Activated CD8-positive, alpha-beta memory T cell treated with anti-CD3 and anti-CD28 coated beads, Interleukin-2, amount 10 ng/mL, durations not matched to agents 7 days and 5 days (primary cell): Measurements from ENCODE around the gene CLCN7. TPM values are rescaled to one million over a fixed set of nuclear protein-coding genes. Genes with fewer than 3 reads are reported as not detected.

Experiments used
- ATAC-seq: fragments of 150-1000 bp; cut with Tn5 transposase; one replicate; pipeline ENCODE4 v1.10.0; 2021; ENCODE audit warnings: moderate library complexity
- CTCF ChIA-PET: fragments of 350-600 bp; sonication (Branson Sonifier 250); formaldehyde crosslinking; loops from one replicate; lab custom pipeline; 2021; ENCODE audit warnings: antibody characterized with exemption; lab: Charles Lee
- DNase-seq: peaks from one replicate; pipeline ENCODE4 v3.0.0-alpha.2; 2020
- H3K27ac Mint-ChIP-seq: one replicate; pipeline ENCODE4 v1.8.0; 2021; ENCODE audit warnings: mild to moderate bottlenecking, mixed read lengths
- H3K27me3 Mint-ChIP-seq: one replicate; pipeline ENCODE4 v1.8.0; 2021; ENCODE audit warnings: mixed read lengths
- H3K36me3 Mint-ChIP-seq: one replicate; pipeline ENCODE4 v1.8.0; 2021; ENCODE audit warnings: mild to moderate bottlenecking, mixed read lengths
- H3K4me1 Mint-ChIP-seq: one replicate; pipeline ENCODE4 v1.8.0; 2021; ENCODE audit warnings: mixed read lengths
- H3K4me3 Mint-ChIP-seq: one replicate; pipeline ENCODE4 v1.8.0; 2021; ENCODE audit warnings: mild to moderate bottlenecking, moderate library complexity, mixed read lengths
- H3K9me3 Mint-ChIP-seq: one replicate; pipeline ENCODE4 v1.8.0; 2022; ENCODE audit warnings: low read depth, mixed read lengths
- total RNA-seq, 2 experiments: library from RNA; stranded (reverse); gene quantifications; one replicate each; pipeline ENCODE4 v1.2.3, GENCODE V29; 2021

CLCN7 gene
- total RNA-seq, 2 experiments from 2014 or later: 53.0 to 60.5 TPM

DNA sequence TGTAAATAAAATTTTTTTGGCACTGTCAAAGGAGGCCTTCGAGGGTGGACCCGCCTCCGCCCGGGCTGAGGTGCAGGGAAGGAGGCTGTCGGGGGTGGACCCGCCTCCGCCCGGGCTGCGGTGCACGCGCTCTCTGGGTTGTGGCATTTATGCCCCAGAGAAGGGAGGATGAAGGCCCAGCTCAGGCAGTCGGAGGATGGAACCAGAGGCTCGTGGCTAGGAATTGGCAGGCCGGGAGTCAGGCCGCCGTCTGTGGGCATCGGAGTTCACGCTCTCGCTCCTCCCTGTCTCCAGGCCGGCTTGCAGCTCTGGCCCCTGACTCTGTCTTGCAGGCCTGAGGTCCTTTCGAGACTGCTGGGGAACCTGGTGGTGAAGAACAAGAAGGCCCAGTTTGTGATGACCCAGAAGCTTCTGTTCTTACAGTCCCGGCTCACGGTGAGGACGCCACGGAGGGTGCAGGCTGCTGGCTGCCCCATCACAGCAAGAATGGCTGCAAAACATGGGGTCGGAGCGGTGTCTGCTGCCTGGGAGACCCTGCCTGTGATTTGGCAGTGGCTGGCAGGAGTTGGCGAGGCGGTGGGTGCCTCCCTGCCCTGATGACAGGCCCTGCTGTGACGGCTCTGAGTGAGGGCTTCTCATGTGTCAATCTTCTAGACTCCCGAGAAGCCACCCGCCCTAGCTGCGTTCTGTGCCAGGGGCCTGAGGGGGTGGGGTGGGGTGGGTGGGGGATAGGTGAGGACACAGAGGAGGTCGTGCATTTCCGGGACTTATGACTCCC, 24.3 kb upstream of the CLCN7 start:
- Mint-ChIP-seq H3K4me1 (peaks cover 6% of the 10 kb centered on the region), H3K27me3 (no peaks in the 10 kb centered on the region)
- ATAC-seq: no peak

DNA sequence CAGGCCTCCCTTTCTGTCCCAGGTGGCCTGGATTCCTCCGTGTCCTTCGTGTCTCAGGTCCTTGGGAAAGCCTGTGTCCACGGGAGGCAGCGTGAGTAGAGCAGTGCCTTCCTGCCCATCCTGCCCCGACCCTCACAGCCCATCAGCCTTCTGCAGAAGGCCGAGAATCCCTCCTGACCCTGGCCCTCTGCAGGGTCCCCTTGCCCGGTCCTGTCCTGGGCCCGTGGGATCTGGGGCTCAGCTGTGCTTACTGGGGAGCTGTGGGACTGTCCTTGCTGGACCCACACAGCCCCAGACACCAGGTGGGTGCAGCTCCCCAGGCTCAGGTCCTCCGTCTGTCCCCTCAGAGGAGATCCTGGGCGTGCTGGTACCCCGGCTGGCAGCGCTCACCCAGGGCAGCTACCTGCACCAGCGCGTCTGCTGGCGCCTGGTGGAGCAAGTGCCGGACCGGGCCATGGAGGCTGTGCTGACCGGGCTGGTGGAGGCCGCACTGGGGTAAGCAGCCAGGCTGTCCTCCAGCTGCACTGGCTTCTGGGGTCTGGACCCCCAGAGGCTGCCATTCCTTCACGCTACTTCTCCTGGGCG, 22.3 kb upstream of the CLCN7 start:
- Mint-ChIP-seq H3K4me1 (peaks cover 17% of the 10 kb centered on the region), H3K4me3 (no peak overlapping the region), H3K36me3 (peaks cover 6% of the 10 kb centered on the region), H3K9me3 (no peaks in the 10 kb centered on the region), H3K27me3 (no peaks in the 10 kb centered on the region), H3K27ac (no peak overlapping the region)
- ATAC-seq (no peak), DNase-seq (no peak)
- CTCF ChIA-PET: interaction anchor here (1.3 kb wide), 1 partner anchor 32 kb away, joined by 3 read pairs; no protein-coding TSS in a partner anchor

More for the DNA sequence above, 24.3 kb upstream of the CLCN7 start:
- no peak for DNase-seq
- Mint-ChIP-seq H3K4me3 (no peak overlapping the region), H3K9me3 (no peaks in the 10 kb centered on the region), H3K27ac (no peak overlapping the region), H3K36me3 (peaks cover 16% of the 10 kb centered on the region)
- CTCF ChIA-PET: interaction anchor here (1.4 kb wide), 1 partner anchor 112 kb away, joined by 3 read pairs; no protein-coding TSS in a partner anchor

- no peaks in the 10 kb centered on the region for H3K9me3 Mint-ChIP-seq
- peaks cover 17% of the 10 kb centered on the region for H3K4me1 Mint-ChIP-seq
Observed at GRCh38 chr16:1496464-1496863, 21.6 kb upstream of the CLCN7 start.

GRCh38 chr16:1495889-1496262, 21.0 kb upstream of the CLCN7 start:
- H3K4me3 Mint-ChIP-seq: no peak overlapping the region
- DNase-seq: no peak
- peaks cover 17% of the 10 kb centered on the region for H3K4me1 Mint-ChIP-seq
- H3K9me3 Mint-ChIP-seq: no peaks in the 10 kb centered on the region
- H3K36me3 Mint-ChIP-seq: peaks cover 2% of the 10 kb centered on the region
- H3K27me3 Mint-ChIP-seq: no peaks in the 10 kb centered on the region
- ATAC-seq: no peak
- CTCF ChIA-PET: no interaction called here
- H3K27ac Mint-ChIP-seq: no peak overlapping the region

More at GRCh38 chr16:1496464-1496863, 21.6 kb upstream of the CLCN7 start:
- Mint-ChIP-seq H3K27ac (no peak overlapping the region), H3K4me3 (no peak overlapping the region), H3K27me3 (no peaks in the 10 kb centered on the region), H3K36me3 (peaks cover 3% of the 10 kb centered on the region)
- no peak for ATAC-seq
- no peak for DNase-seq
- CTCF ChIA-PET: interaction anchor here (1.3 kb wide), 1 partner anchor 33 kb away, joined by 3 read pairs; no protein-coding TSS in a partner anchor

DNA sequence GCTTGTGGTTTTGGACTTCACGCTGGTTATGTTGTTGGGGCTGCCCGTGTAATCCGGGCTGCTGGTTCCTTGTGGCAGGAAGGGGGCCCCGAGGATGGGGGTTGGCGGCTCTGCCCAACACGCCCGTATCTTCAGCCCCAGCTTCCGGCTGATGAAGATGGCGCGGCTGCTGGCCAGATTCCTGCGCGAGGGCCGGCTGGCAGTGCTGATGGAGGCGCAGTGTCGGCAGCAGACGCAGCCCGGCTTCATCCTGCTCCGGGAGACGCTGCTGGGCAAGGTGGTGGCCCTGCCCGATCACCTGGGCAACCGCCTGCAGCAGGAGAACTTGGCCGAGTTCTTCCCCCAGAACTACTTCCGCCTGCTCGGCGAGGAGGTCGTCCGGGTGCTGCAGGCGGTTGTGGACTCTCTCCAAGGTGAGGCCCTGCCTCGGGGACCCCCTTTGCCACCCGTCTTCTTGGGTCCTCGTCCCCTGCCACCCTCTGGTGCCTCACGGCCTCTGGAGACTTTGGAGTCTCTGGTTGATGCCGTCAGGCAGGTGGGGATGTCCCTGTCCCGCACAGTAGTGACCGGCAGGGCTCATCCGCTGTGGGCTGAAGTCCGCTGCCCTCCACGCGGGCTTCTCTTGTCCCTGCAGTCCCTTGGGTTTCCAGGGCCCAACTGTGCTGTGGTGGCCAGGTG, 20.5 kb upstream of the CLCN7 start:
- H3K36me3 Mint-ChIP-seq: peaks cover 2% of the 10 kb centered on the region
- H3K4me3 Mint-ChIP-seq: no peak overlapping the region
- DNase-seq: no peak
- peaks cover 17% of the 10 kb centered on the region for H3K4me1 Mint-ChIP-seq
- H3K27me3 Mint-ChIP-seq: no peaks in the 10 kb centered on the region
- CTCF ChIA-PET: interaction anchor here (0.6 kb wide), 1 partner anchor 19 kb away, joined by 3 read pairs; no protein-coding TSS in a partner anchor
- no peak overlapping the region for H3K27ac Mint-ChIP-seq
- no peak for ATAC-seq
- no peaks in the 10 kb centered on the region for H3K9me3 Mint-ChIP-seq

- H3K27ac Mint-ChIP-seq: no peak overlapping the region
Observed at GRCh38 chr16:1494711-1495110, 19.9 kb upstream of the CLCN7 start.

DNA sequence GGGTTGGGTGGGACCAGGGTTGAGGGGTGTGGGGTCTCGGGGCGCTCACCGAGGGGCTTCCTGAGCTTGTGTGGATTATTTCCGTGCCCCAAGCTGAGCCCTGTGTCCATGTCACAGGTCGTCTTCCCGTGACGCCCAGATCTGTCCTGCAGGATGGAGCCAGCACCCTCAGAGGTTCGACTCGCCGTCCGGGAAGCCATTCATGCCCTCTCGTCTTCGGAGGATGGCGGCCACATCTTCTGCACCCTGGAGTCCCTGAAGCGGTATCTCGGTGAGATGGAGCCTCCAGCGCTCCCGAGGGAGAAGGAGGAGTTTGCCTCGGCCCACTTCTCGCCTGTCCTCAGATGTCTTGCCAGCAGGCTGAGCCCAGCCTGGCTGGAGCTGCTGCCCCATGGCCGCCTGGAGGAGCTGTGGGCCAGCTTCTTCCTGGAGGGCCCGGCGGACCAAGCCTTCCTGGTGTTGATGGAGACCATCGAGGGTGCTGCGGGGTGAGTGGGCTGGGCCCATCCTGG, 19.4 kb upstream of the CLCN7 start:
- DNase-seq (no peak), ATAC-seq (no peak)
- CTCF ChIA-PET: interaction anchor here (1.2 to 1.6 kb wide), 2 partner anchors 20 to 39 kb away, joined by 3 to 4 read pairs; partner anchors contain the start of gene TMEM204
- Mint-ChIP-seq H3K27ac (peak overlapping the region; percentile 82), H3K36me3 (peaks cover 2% of the 10 kb centered on the region), H3K9me3 (no peaks in the 10 kb centered on the region), H3K4me1 (peaks cover 17% of the 10 kb centered on the region), H3K4me3 (peak overlapping the region; percentile 79), H3K27me3 (no peaks in the 10 kb centered on the region)

More at GRCh38 chr16:1494711-1495110, 19.9 kb upstream of the CLCN7 start:
- DNase-seq (no peak), ATAC-seq (no peak)
- Mint-ChIP-seq H3K4me1 (peaks cover 17% of the 10 kb centered on the region), H3K36me3 (peaks cover 2% of the 10 kb centered on the region), H3K27me3 (no peaks in the 10 kb centered on the region), H3K4me3 (peak overlapping the region; percentile 79), H3K9me3 (no peaks in the 10 kb centered on the region)
- CTCF ChIA-PET: interaction anchor here (0.6 to 1.6 kb wide), 2 partner anchors 18 to 39 kb away, joined by 3 to 4 read pairs; partner anchors contain the start of gene TMEM204

- ATAC-seq (peak; percentile 17), DNase-seq (no peak)
- Mint-ChIP-seq H3K4me1 (peaks cover 17% of the 10 kb centered on the region), H3K27ac (peak overlapping the region; percentile 82), H3K4me3 (peak overlapping the region; percentile 79), H3K27me3 (no peaks in the 10 kb centered on the region), H3K36me3 (peaks cover 2% of the 10 kb centered on the region), H3K9me3 (no peaks in the 10 kb centered on the region)
- CTCF ChIA-PET: interaction anchor here (1.2 to 1.6 kb wide), 3 partner anchors 21 to 130 kb away, joined by 3 to 6 read pairs (median 4); partner anchors contain the start of gene TMEM204
Observed at GRCh38 chr16:1493746-1494094, 18.9 kb upstream of the CLCN7 start.

GRCh38 chr16:1492923-1493745, 18.3 kb upstream of the CLCN7 start, which contains the start of gene TELO2:
Gene TELO2, plus strand, starts transcription at chr16:1493360. Its CDS starts 922 bp downstream, at chr16:1494282.
- H3K9me3 Mint-ChIP-seq: no peaks in the 10 kb centered on the region
- peak; percentile 89 for ATAC-seq
- H3K4me1 Mint-ChIP-seq: peaks cover 17% of the 10 kb centered on the region
- peak; percentile 89 for DNase-seq
- H3K36me3 Mint-ChIP-seq: peaks cover under 1% of the 10 kb centered on the region
- H3K4me3 Mint-ChIP-seq: peak within 1 kb of the TSS; percentile 79
- peak within 1 kb of the TSS; percentile 91 for H3K27ac Mint-ChIP-seq
- CTCF ChIA-PET: interaction anchor here (1.0 to 1.6 kb wide), 4 partner anchors 21 to 213 kb away, joined by 3 to 6 read pairs (median 4); partner anchors contain the start of genes MAPK8IP3 and TMEM204
- no peaks in the 10 kb centered on the region for H3K27me3 Mint-ChIP-seq

DNA sequence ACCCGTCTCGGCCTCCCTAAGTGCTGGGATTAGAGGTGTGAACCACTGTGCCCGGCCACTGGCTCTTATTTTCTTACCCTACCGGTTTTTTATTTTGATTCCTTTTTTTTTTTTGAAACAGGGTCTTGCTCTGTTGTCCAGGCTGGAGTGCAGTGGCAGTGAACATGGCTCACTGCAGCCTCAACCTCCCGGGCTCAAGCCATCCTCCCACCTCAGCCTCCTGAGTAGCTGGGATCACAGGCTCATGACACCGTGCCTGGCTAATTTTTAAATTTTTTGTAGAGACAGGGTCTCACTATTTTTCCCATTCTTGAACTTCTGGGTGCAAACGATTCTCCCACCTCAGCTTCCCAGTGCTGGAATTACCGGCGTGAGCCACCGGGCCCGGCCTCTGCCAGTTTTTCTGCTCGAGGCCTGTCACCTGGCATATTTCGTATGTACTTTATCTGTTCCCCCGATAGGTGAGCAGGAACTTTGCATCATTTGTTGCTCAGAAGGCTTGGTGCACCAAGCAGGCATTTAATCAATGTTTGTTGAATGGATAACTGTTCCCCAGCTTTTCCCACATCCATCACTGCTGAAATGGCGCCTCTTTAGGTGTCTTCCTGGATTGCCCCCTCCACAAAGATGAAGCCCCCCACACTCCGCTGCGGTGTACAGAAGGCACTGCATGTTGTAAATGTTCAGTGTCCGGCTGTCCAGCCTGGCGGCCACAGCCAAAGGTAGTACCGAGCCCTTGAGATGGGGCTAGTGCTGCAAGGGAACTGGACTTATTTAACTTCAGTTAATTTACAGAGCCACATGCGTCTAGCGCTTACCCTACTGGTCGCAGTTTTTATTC, 17.5 kb upstream of the CLCN7 start:
- CTCF ChIA-PET: interaction anchor here (1.0 to 1.5 kb wide), 3 partner anchors 20 to 214 kb away, joined by 3 to 6 read pairs (median 4); partner anchors contain the start of gene MAPK8IP3
- no peaks in the 10 kb centered on the region for H3K36me3 Mint-ChIP-seq
- H3K27me3 Mint-ChIP-seq: no peaks in the 10 kb centered on the region
- ATAC-seq (no peak), DNase-seq (no peak)
- peak overlapping the region; percentile 79 for H3K4me3 Mint-ChIP-seq
- peaks cover 17% of the 10 kb centered on the region for H3K4me1 Mint-ChIP-seq
- H3K9me3 Mint-ChIP-seq: no peaks in the 10 kb centered on the region
- peak overlapping the region; percentile 91 for H3K27ac Mint-ChIP-seq

- Mint-ChIP-seq H3K4me3 (no peak overlapping the region), H3K9me3 (no peaks in the 10 kb centered on the region), H3K27me3 (no peaks in the 10 kb centered on the region), H3K36me3 (no peaks in the 10 kb centered on the region), H3K4me1 (peaks cover 17% of the 10 kb centered on the region), H3K27ac (no peak overlapping the region)
- DNase-seq (no peak), ATAC-seq (no peak)
- CTCF ChIA-PET: no interaction called here
Observed at GRCh38 chr16:1491327-1491726, 16.5 kb upstream of the CLCN7 start.
